ENCODE measurements around the gene PIAS4. TPM values are rescaled to one million over a fixed set of nuclear protein-coding genes. Genes with fewer than 3 reads are reported as not detected.

Gene PIAS4
- polyA plus RNA-seq, 1 donor (not counting 4 experiments of a cell fraction or from before 2014, with no cell fraction given) = 7.5 TPM

GRCh38 chr19:4066176-4066606, 58.7 kb downstream of the PIAS4 start:
- Histone ChIP-seq H2AFZ (ENCODE audit: control insufficient read depth, low read length) (no peak overlapping the region), H3K9me3 (ENCODE audit: control insufficient read depth, low read depth, low read length) (no peaks in the 10 kb centered on the region), H4K20me1 (ENCODE audit: control insufficient read depth, extremely low read depth, insufficient read depth, low read length) (peaks cover 29% of the 10 kb centered on the region), H3K4me1 (ENCODE audit: control insufficient read depth, extremely low read depth, insufficient read depth, low read length) (peaks cover 32% of the 10 kb centered on the region), H3K79me2 (ENCODE audit: control insufficient read depth, insufficient read depth, low read length) (peaks cover 39% of the 10 kb centered on the region), H3K4me3 (ENCODE audit: control insufficient read depth in 2 of 3, extremely low read depth in 1 of 3, insufficient read depth in 2 of 3, low read depth in 1 of 3, low read length in 3 of 3) (peak overlapping the region; percentile 56 to 93 (median 78)), H3K4me2 (ENCODE audit: control insufficient read depth, extremely low read depth, insufficient read depth, low read depth, low read length) (peak overlapping the region; percentile 32), H3K27ac (ENCODE audit: control insufficient read depth, insufficient read depth, low read length) (peak overlapping the region; percentile 20), H3K27me3 (ENCODE audit: control insufficient read depth, extremely low read depth, insufficient read depth, low read length) (no peaks in the 10 kb centered on the region), H3K9ac (ENCODE audit: control insufficient read depth, extremely low read depth, insufficient read depth, low read length) (peak overlapping the region; percentile 66), H3K9me1 (ENCODE audit: control insufficient read depth, extremely low read depth, insufficient read depth, low read length) (no peaks in the 10 kb centered on the region), H3K36me3 (ENCODE audit: control insufficient read depth in 2 of 2, extremely low read depth in 1 of 2, insufficient read depth in 2 of 2, low read length in 2 of 2) (peaks cover 5 to 16% of the 10 kb centered on the region in 2 experiments)
- TF ChIP-seq EZH2 (IDR thresholded peaks at IDR 0.05; ENCODE audit: low read length) = no peak
- TF ChIP-seq CTCF (optimal IDR thresholded peaks at IDR 0.05 in 1 of 3, IDR thresholded peaks at IDR 0.05 in 1 of 3, conservative IDR thresholded peaks at IDR 0.05 in 1 of 3; ENCODE audit: extremely low read depth in 1 of 3, insufficient read depth in 2 of 3, low read length in 3 of 3) = no peak
- FAIRE-seq = no peak
- dilution Hi-C loops (cut with MboI; ENCODE audit: extremely low pct_ligation_motif_present, low sequenced_read_pairs) = no loop called here
- DNase-seq (ENCODE audit: low read depth, low spot score) = no peak

- TF ChIP-seq CTCF (optimal IDR thresholded peaks at IDR 0.05 in 1 of 3, IDR thresholded peaks at IDR 0.05 in 1 of 3, conservative IDR thresholded peaks at IDR 0.05 in 1 of 3; ENCODE audit: extremely low read depth in 1 of 3, insufficient read depth in 2 of 3, low read length in 3 of 3) (no peak), EZH2 (IDR thresholded peaks at IDR 0.05; ENCODE audit: low read length) (no peak)
- Histone ChIP-seq H3K4me3 (ENCODE audit: control insufficient read depth in 2 of 3, extremely low read depth in 1 of 3, insufficient read depth in 2 of 3, low read depth in 1 of 3, low read length in 3 of 3) (peak within 1 kb of the TSS; percentile 56 to 93 (median 78)), H4K20me1 (ENCODE audit: control insufficient read depth, extremely low read depth, insufficient read depth, low read length) (peaks cover 25% of the 10 kb centered on the region), H3K36me3 (ENCODE audit: control insufficient read depth in 2 of 2, extremely low read depth in 1 of 2, insufficient read depth in 2 of 2, low read length in 2 of 2) (peaks cover 5 to 16% of the 10 kb centered on the region in 2 experiments), H3K9ac (ENCODE audit: control insufficient read depth, extremely low read depth, insufficient read depth, low read length) (peak within 1 kb of the TSS; percentile 66), H2AFZ (ENCODE audit: control insufficient read depth, low read length) (peak within 1 kb of the TSS; percentile 12), H3K9me1 (ENCODE audit: control insufficient read depth, extremely low read depth, insufficient read depth, low read length) (no peaks in the 10 kb centered on the region), H3K4me2 (ENCODE audit: control insufficient read depth, extremely low read depth, insufficient read depth, low read depth, low read length) (peak within 1 kb of the TSS; percentile 37), H3K27me3 (ENCODE audit: control insufficient read depth, extremely low read depth, insufficient read depth, low read length) (no peaks in the 10 kb centered on the region), H3K4me1 (ENCODE audit: control insufficient read depth, extremely low read depth, insufficient read depth, low read length) (peaks cover 26% of the 10 kb centered on the region), H3K79me2 (ENCODE audit: control insufficient read depth, insufficient read depth, low read length) (peaks cover 33% of the 10 kb centered on the region), H3K27ac (ENCODE audit: control insufficient read depth, insufficient read depth, low read length) (peak within 1 kb of the TSS; percentile 20), H3K9me3 (ENCODE audit: control insufficient read depth, low read depth, low read length) (no peaks in the 10 kb centered on the region)
- dilution Hi-C loops (cut with MboI; ENCODE audit: extremely low pct_ligation_motif_present, low sequenced_read_pairs) = no loop called here
- no peak for FAIRE-seq
- DNase-seq (ENCODE audit: low read depth, low spot score) = no peak
Observed at GRCh38 chr19:4066682-4067395, 59.3 kb downstream of the PIAS4 start, which contains the start of gene ZBTB7A. Gene ZBTB7A (minus strand): TSS chr19:4066899. CDS start chr19:4055232, 11,667 bp downstream.
